NK-92 treated with Interleukin-12 subunit alpha and Interleukin-12 subunit beta, amount 100 ng/mL, for 24 hours (cell line): ENCODE results near the gene GUCY1A2.
"Not testable (repeated sequence)": the region's sequence is repeated elsewhere in the genome, so short reads cannot be mapped to it uniquely, and the experiment has no call there.

ENCODE experiments used
- DNase-seq: peaks from one replicate; lab custom pipeline; 2025; lab: John Stamatoyannopoulos, UW

Gene GUCY1A2

GRCh38 chr11:106939157-106939556, 79.1 kb downstream of the GUCY1A2 start:
- no peak for DNase-seq

- DNase-seq = no peak
These were observed 81.2 kb downstream of the GUCY1A2 start for GRCh38 chr11:106937111-106937510.

- no peak for DNase-seq
These were observed 93.0 kb downstream of the GUCY1A2 start for GRCh38 chr11:106925245-106925644.

- no peak for DNase-seq
These were observed 97.3 kb downstream of the GUCY1A2 start for GRCh38 chr11:106920899-106921509.

GRCh38 chr11:106917973-106918372, 100.3 kb downstream of the GUCY1A2 start:
- DNase-seq = no peak

- DNase-seq = no peak
These were observed 103.9 kb downstream of the GUCY1A2 start for GRCh38 chr11:106914409-106914808.

GRCh38 chr11:106913141-106913540, 105.1 kb downstream of the GUCY1A2 start:
- DNase-seq = no peak

GRCh38 chr11:106904826-106905225, 113.5 kb downstream of the GUCY1A2 start:
- no peak for DNase-seq

- DNase-seq = no peak
These were observed 128.6 kb downstream of the GUCY1A2 start for GRCh38 chr11:106889718-106890117.

GRCh38 chr11:106888386-106888785, 129.9 kb downstream of the GUCY1A2 start:
- DNase-seq = no peak

GRCh38 chr11:106883693-106884092, 134.6 kb downstream of the GUCY1A2 start:
- not testable (repeated sequence) for DNase-seq

GRCh38 chr11:106879832-106880546, 138.3 kb downstream of the GUCY1A2 start:
- no peak for DNase-seq

- DNase-seq = no peak
These were observed 139.2 kb downstream of the GUCY1A2 start for GRCh38 chr11:106879029-106879428.

GRCh38 chr11:106875013-106875412, 143.3 kb downstream of the GUCY1A2 start:
- no peak for DNase-seq

- no peak for DNase-seq
These were observed 146.0 kb downstream of the GUCY1A2 start for GRCh38 chr11:106872246-106872645.

- DNase-seq = no peak
These were observed 160.1 kb downstream of the GUCY1A2 start for GRCh38 chr11:106858200-106858599.

- no peak for DNase-seq
These were observed 161.7 kb downstream of the GUCY1A2 start for GRCh38 chr11:106856566-106856965.

- no peak for DNase-seq
These were observed 163.8 kb downstream of the GUCY1A2 start for GRCh38 chr11:106854429-106854828.

GRCh38 chr11:106853850-106854401, 164.3 kb downstream of the GUCY1A2 start:
- no peak for DNase-seq

- DNase-seq = no peak
These were observed 165.5 kb downstream of the GUCY1A2 start for GRCh38 chr11:106852779-106853178.

- no peak for DNase-seq
These were observed 169.8 kb downstream of the GUCY1A2 start for GRCh38 chr11:106848526-106848925.

- DNase-seq = no peak
These were observed 176.1 kb downstream of the GUCY1A2 start for GRCh38 chr11:106842134-106842533.

- DNase-seq = no peak
These were observed 177.3 kb downstream of the GUCY1A2 start for GRCh38 chr11:106840947-106841346.
